Measurements from ENCODE around the gene CNNM3.

CNNM3 gene

GRCh38 chr2:96815326-96816126, 542 bp upstream of the CNNM3 start:
- DNase-seq (ENCODE audit: extremely low spot score, insufficient read length, low read depth) (no peak), FAIRE-seq (peak; percentile 72)

GRCh38 chr2:96816836-96817702, 1.0 kb downstream of the CNNM3 start:
- FAIRE-seq: no peak

GRCh38 chr2:96817882-96818281, 1.8 kb downstream of the CNNM3 start:
- DNase-seq (ENCODE audit: extremely low spot score, insufficient read length, low read depth): no peak
- FAIRE-seq: no peak

More at GRCh38 chr2:96816836-96817702, 1.0 kb downstream of the CNNM3 start:
- DNase-seq (ENCODE audit: extremely low spot score, insufficient read length, low read depth): no peak

- DNase-seq (ENCODE audit: extremely low spot score, insufficient read length, low read depth) (no peak), FAIRE-seq (no peak)
Measured at GRCh38 chr2:96819128-96819875, 3.2 kb downstream of the CNNM3 start.

- no peak for FAIRE-seq
Measured at GRCh38 chr2:96819876-96820511, 3.9 kb downstream of the CNNM3 start.

DNA sequence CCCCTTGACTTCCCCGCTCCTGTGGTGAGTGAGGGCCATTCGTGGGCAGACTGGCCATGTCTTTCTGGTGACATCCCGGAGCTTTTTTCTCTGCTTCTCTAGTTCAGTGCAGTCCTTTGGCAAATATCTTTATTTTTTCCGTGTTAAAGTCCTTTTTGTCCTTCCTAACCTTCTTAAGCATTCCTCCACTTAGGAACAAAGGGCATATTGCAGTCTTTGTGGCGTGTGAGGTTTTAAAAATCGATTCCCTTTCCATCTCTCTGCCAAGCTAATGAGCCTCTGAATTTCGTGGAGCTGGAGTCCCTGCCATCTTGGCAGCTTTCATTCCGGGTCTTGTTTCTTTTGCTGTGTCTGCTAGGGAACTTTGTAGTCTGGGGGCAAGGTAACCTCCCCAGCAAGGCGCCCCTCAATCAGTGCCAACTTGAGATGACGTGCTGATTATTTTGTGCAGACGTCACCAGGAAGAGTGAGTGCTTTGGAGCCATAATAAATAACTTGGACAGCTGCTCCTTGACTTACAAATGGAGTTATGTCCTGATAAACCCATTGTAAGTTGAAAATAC, 5.1 kb downstream of the CNNM3 start:
- FAIRE-seq: no peak
- no peak for DNase-seq (ENCODE audit: extremely low spot score, insufficient read length, low read depth)

More at GRCh38 chr2:96819876-96820511, 3.9 kb downstream of the CNNM3 start:
- no peak for DNase-seq (ENCODE audit: extremely low spot score, insufficient read length, low read depth)

DNA sequence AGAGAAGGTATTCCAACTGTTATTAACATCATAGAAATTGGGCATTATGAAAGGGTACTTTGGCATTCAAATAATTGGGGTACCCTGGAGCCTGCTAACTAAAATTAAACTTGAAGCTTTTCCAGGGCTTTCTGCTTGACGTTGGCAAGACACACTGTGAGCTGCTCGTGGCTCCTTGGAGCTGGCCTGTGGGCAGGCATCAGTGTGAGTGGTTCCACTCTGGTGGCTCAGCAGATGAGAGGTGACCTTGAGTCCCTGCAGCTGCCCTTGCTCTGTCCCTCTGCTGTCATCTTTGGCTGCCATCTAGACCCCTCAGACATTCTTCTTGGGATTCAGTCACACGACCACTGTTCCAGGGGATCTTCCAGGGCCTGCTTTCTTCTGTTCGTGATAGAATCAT, 6.7 kb downstream of the CNNM3 start:
- no peak for DNase-seq (ENCODE audit: extremely low spot score, insufficient read length, low read depth)
- no peak for FAIRE-seq

- no peak for FAIRE-seq
Measured at GRCh38 chr2:96823198-96823597, 7.1 kb downstream of the CNNM3 start.

GRCh38 chr2:96824079-96824870, 8.2 kb downstream of the CNNM3 start:
- DNase-seq (ENCODE audit: extremely low spot score, insufficient read length, low read depth) (no peak), FAIRE-seq (no peak)

More at GRCh38 chr2:96823198-96823597, 7.1 kb downstream of the CNNM3 start:
- no peak for DNase-seq (ENCODE audit: extremely low spot score, insufficient read length, low read depth)

DNA sequence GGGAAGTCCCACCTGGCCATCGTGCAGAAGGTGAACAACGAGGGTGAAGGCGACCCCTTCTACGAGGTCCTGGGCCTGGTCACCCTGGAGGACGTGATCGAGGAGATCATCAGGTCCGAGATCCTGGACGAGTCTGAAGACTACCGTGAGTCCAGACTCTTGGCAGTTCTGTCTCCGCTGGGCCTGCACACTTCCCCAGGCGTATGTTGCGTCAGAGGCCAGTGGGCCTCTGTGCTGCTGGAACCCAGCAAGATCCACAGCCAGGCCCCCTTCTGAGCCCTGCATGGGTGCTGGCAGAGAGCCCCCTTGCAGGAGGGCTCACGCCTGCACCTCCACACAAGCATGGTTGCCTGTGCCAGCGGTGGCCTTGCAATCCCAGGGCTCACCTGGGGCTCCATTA, 9.0 kb downstream of the CNNM3 start:
- FAIRE-seq (no peak), DNase-seq (ENCODE audit: extremely low spot score, insufficient read length, low read depth) (no peak)

DNA sequence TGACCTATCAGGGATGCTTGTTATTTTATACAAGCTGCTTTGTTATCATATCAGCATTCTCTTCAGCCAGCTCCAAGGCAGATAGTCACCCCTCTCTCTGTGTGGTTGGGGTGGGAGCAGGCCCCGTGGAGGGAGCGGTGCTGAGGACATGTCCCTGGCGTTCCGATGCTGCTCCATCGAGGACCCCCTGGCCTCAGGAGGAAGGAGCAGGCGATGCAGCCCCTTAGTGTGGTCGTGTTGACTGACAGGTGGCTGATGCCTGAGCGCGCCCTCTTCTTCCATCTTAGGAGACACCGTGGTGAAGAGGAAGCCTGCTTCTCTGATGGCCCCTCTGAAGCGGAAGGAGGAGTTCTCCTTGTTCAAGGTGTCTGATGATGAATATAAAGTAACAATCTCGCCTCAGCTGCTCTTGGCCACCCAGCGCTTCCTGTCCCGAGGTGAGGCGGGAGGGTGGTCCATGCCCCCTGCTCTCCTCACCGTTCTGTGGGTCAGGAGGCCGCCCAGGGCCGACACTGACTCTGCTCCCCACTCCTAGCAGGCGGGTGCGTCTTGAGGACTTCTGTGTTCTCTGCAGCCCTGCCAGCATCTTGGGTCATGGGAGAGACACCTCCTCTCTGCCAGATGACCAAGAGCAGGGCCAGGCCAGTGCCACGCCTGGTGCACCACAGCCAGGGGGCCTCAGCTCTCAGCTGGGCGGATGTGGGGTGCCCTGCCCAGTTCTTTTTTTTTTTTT, 10.6 kb downstream of the CNNM3 start:
- DNase-seq (ENCODE audit: extremely low spot score, insufficient read length, low read depth) (no peak), FAIRE-seq (no peak)

DNA sequence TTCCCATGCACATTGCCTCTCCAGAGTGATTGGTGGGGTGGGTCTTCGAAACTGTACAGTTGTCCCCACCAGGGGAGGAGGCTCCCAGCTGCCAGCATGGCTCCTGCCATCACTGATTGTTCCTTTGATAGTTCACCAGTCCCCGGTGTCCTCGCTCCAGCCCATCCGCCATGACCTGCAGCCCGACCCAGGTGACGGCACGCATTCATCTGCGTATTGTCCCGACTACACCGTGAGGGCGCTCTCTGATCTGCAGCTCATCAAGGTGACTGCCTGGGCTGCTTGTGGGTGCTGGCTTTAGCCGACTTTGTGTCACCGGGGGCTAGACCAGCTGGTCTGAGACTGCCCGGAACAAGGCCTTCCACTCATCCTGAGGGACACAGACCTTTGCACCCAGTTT, 12.4 kb downstream of the CNNM3 start:
- no peak for FAIRE-seq
- no peak for DNase-seq (ENCODE audit: extremely low spot score, insufficient read length, low read depth)

- FAIRE-seq (no peak), DNase-seq (ENCODE audit: extremely low spot score, insufficient read length, low read depth) (no peak)
Measured at GRCh38 chr2:96828874-96829273, 12.8 kb downstream of the CNNM3 start.

- FAIRE-seq (no peak), DNase-seq (ENCODE audit: extremely low spot score, insufficient read length, low read depth) (no peak)
Measured at GRCh38 chr2:96830044-96830562, 14.0 kb downstream of the CNNM3 start.

DNA sequence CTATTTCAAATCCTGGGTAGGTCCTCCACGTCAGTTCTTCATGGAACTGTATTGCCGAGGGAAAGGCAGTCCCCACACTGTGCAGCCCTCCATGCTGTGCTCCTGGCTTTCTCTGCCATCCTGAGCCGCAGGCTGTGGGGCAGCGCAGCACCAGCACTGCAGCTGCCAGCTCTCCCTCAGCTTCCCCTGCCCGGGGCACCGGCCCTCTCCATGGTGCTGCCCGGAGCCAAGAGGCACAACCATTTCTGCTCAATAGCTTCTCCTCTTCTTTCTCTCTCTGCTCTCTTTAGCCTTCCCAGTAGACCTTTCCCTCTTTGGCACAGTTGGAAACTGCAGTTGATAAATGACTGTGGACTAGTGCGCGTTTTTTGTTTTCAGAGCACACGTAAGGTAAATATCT, 15.6 kb downstream of the CNNM3 start:
- DNase-seq (ENCODE audit: extremely low spot score, insufficient read length, low read depth) (no peak), FAIRE-seq (no peak)

GRCh38 chr2:96832408-96832753, 16.3 kb downstream of the CNNM3 start:
- FAIRE-seq (no peak), DNase-seq (ENCODE audit: extremely low spot score, insufficient read length, low read depth) (no peak)

GRCh38 chr2:96832754-96833507, 16.9 kb downstream of the CNNM3 start:
- DNase-seq (ENCODE audit: extremely low spot score, insufficient read length, low read depth): no peak
- FAIRE-seq: no peak
